Measurements from ENCODE around the gene OSER1. TPM values are rescaled to one million over a fixed set of nuclear protein-coding genes. Genes with fewer than 3 reads are reported as not detected.

The OSER1 gene
- total RNA-seq, 4 donors from 2014 or later, result 11.2 to 38.0 (median 26.2) TPM

GRCh38 chr20:44231713-44232468 is 21.3 kb upstream of the OSER1 start:
- 86 to 94% methylated on average over 3 to 10 of the region's 10 CpGs for WGBS, 2 donors (ENCODE audit: low coverage in 1 of 2)
- DNase-seq, result no peak
- H3K27ac ChIP-seq, result no peak overlapping the region
- no peak for TF ChIP-seq POLR2AphosphoS5 (IDR thresholded peaks at IDR 0.05)
- TF ChIP-seq CTCF (IDR thresholded peaks at IDR 0.05), result no peak
- TF ChIP-seq POLR2A (IDR thresholded peaks at IDR 0.05), result no peak
- no peak for TF ChIP-seq EP300 (IDR thresholded peaks at IDR 0.05; ENCODE audit: low read depth)
- no peaks in the 10 kb centered on the region for H3K4me1 ChIP-seq
- no peak overlapping the region for H3K4me3 ChIP-seq
- no peaks in the 10 kb centered on the region for H3K36me3 ChIP-seq
- H3K9me3 ChIP-seq, result no peaks in the 10 kb centered on the region
- intact Hi-C loops (cut with DNase I; ENCODE audit: low total_unique reads), result no loop called here
- H3K27me3 ChIP-seq, result no peaks in the 10 kb centered on the region
- in situ Hi-C loops (cut with MboI; ENCODE audit: low pct_ligation_motif_present in 1 of 4, low pct_unique_long_range_greater_than_20kb in 1 of 4, low sequenced_read_pairs in 3 of 4), result loop anchor here in 1 of 4 donors (5.0 kb wide), 1 partner anchor 70 kb away; no protein-coding TSS in a partner anchor

GRCh38 chr20:44231193-44231592 is 20.6 kb upstream of the OSER1 start:
- 80% methylated on average over 7 of the region's 7 CpGs; no CpG with 5 or more reads in 1 of the 2 donors for WGBS, 2 donors (ENCODE audit: low coverage in 1 of 2)
- intact Hi-C loops (cut with DNase I; ENCODE audit: low total_unique reads), result no loop called here
- no peaks in the 10 kb centered on the region for H3K36me3 ChIP-seq

GRCh38 chr20:44228465-44229258 is 18.1 kb upstream of the OSER1 start:
- H3K27ac ChIP-seq, result no peak overlapping the region
- no peak for DNase-seq
- no peaks in the 10 kb centered on the region for H3K36me3 ChIP-seq
- no peak overlapping the region for H3K4me3 ChIP-seq
- TF ChIP-seq EP300 (IDR thresholded peaks at IDR 0.05; ENCODE audit: low read depth) (no peak), POLR2A (IDR thresholded peaks at IDR 0.05) (no peak), POLR2AphosphoS5 (IDR thresholded peaks at IDR 0.05) (no peak), CTCF (IDR thresholded peaks at IDR 0.05) (no peak)
- 77% methylated on average over 15 of the region's 17 CpGs; no CpG with 5 or more reads in 1 of the 2 donors for WGBS, 2 donors (ENCODE audit: low coverage in 1 of 2)
- H3K4me1 ChIP-seq, result peaks cover 0 to 3% (median 0%) of the 10 kb centered on the region in 4 donors
- H3K9me3 ChIP-seq, result no peaks in the 10 kb centered on the region
- no peaks in the 10 kb centered on the region for H3K27me3 ChIP-seq
- in situ Hi-C loops (cut with MboI; ENCODE audit: low pct_ligation_motif_present in 1 of 4, low pct_unique_long_range_greater_than_20kb in 1 of 4, low sequenced_read_pairs in 3 of 4), result loop anchor here in 1 of 4 donors (10.0 kb wide), 1 partner anchor 76 kb away; no protein-coding TSS in a partner anchor
- intact Hi-C loops (cut with DNase I; ENCODE audit: low total_unique reads), result no loop called here

More at GRCh38 chr20:44231193-44231592, 20.6 kb upstream of the OSER1 start:
- Histone ChIP-seq H3K27ac (no peak overlapping the region), H3K27me3 (no peaks in the 10 kb centered on the region), H3K9me3 (no peaks in the 10 kb centered on the region), H3K4me1 (no peaks in the 10 kb centered on the region), H3K4me3 (no peak overlapping the region)
- no peak for DNase-seq
- TF ChIP-seq CTCF (IDR thresholded peaks at IDR 0.05) (no peak), EP300 (IDR thresholded peaks at IDR 0.05; ENCODE audit: low read depth) (no peak), POLR2A (IDR thresholded peaks at IDR 0.05) (no peak)
- in situ Hi-C loops (cut with MboI; ENCODE audit: low pct_ligation_motif_present in 1 of 4, low pct_unique_long_range_greater_than_20kb in 1 of 4, low sequenced_read_pairs in 3 of 4), result loop anchor here in 1 of 4 donors (5.0 kb wide), 1 partner anchor 71 kb away; no protein-coding TSS in a partner anchor

- peak overlapping the region; percentile 50 to 76 (median 66) for H3K27ac ChIP-seq
- 61 to 83% methylated on average over 5 of the region's 5 CpGs for WGBS, 2 donors (ENCODE audit: low coverage in 1 of 2)
- TF ChIP-seq CTCF (IDR thresholded peaks at IDR 0.05) (no peak), POLR2AphosphoS5 (IDR thresholded peaks at IDR 0.05) (no peak), EP300 (IDR thresholded peaks at IDR 0.05; ENCODE audit: low read depth) (no peak), POLR2A (IDR thresholded peaks at IDR 0.05) (no peak)
- H3K36me3 ChIP-seq, result no peaks in the 10 kb centered on the region
- intact Hi-C loops (cut with DNase I; ENCODE audit: low total_unique reads) (no loop called here), in situ Hi-C loops (cut with MboI; ENCODE audit: low pct_ligation_motif_present in 1 of 4, low pct_unique_long_range_greater_than_20kb in 1 of 4, low sequenced_read_pairs in 3 of 4) (loop anchor here (10.0 to 25.0 kb wide), 3 partner anchors 80 to 388 kb away; no protein-coding TSS in a partner anchor)
- DNase-seq, result no peak
- H3K4me1 ChIP-seq, result peaks cover 0 to 11% (median 8%) of the 10 kb centered on the region in 4 donors
- H3K4me3 ChIP-seq, result no peak overlapping the region
- H3K27me3 ChIP-seq, result no peaks in the 10 kb centered on the region
- no peaks in the 10 kb centered on the region for H3K9me3 ChIP-seq
Measured at GRCh38 chr20:44224637-44225036, 14.1 kb upstream of the OSER1 start.

Measured in transverse colon (tissue), 4 donors.